ENCODE data around the gene PNKD.

Gene PNKD

GRCh38 chr2:218357236-218358177 lies 87.2 kb downstream of the PNKD start:
- TF ChIP-seq CTCF (IDR thresholded peaks at IDR 0.05; ENCODE audit: control insufficient read depth, insufficient read depth, low read depth, low read length, missing control alignments): no peak
- no peak overlapping the region for H3K4me3 ChIP-seq (ENCODE audit: control insufficient read depth, low read depth, low read length)
- no peak for DNase-seq (ENCODE audit: low read depth)

DNA sequence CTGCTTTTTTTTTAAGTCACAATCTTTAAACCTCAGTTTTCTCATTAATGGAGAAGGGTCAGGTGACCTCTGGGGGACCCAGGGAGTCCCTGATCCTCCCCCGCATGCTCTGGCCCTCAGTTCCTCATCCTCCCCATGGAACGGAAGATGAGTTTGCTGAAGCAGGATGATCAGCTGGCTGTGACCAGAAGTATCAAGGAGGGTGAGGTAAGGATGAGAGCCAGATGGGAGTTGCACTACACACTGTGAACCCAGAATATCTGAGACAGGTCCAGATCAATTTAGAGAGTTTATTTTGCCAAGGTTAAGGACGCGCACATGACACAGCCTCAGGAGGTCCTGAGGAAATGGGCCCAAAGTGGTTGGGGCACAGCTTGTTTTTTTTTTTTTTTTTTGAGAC lies 90.1 kb downstream of the PNKD start:
- no peak for DNase-seq (ENCODE audit: low read depth)
- no peak for TF ChIP-seq CTCF (IDR thresholded peaks at IDR 0.05; ENCODE audit: control insufficient read depth, insufficient read depth, low read depth, low read length, missing control alignments)
- no peak overlapping the region for H3K4me3 ChIP-seq (ENCODE audit: control insufficient read depth, low read depth, low read length)

GRCh38 chr2:218362606-218363005 lies 92.3 kb downstream of the PNKD start:
- no peak for DNase-seq (ENCODE audit: low read depth)
- no peak for TF ChIP-seq CTCF (IDR thresholded peaks at IDR 0.05; ENCODE audit: control insufficient read depth, insufficient read depth, low read depth, low read length, missing control alignments)
- H3K4me3 ChIP-seq (ENCODE audit: control insufficient read depth, low read depth, low read length): no peak overlapping the region

GRCh38 chr2:218363736-218364135 lies 93.4 kb downstream of the PNKD start:
- DNase-seq (ENCODE audit: low read depth): no peak
- no peak overlapping the region for H3K4me3 ChIP-seq (ENCODE audit: control insufficient read depth, low read depth, low read length)
- no peak for TF ChIP-seq CTCF (IDR thresholded peaks at IDR 0.05; ENCODE audit: control insufficient read depth, insufficient read depth, low read depth, low read length, missing control alignments)

- TF ChIP-seq CTCF (IDR thresholded peaks at IDR 0.05; ENCODE audit: control insufficient read depth, insufficient read depth, low read depth, low read length, missing control alignments): no peak
- no peak overlapping the region for H3K4me3 ChIP-seq (ENCODE audit: control insufficient read depth, low read depth, low read length)
- no peak for DNase-seq (ENCODE audit: low read depth)
These were observed 93.9 kb downstream of the PNKD start for GRCh38 chr2:218364196-218364595.

GRCh38 chr2:218366621-218367414 lies 96.5 kb downstream of the PNKD start:
- TF ChIP-seq CTCF (IDR thresholded peaks at IDR 0.05; ENCODE audit: control insufficient read depth, insufficient read depth, low read depth, low read length, missing control alignments): no peak
- no peak for DNase-seq (ENCODE audit: low read depth)
- no peak overlapping the region for H3K4me3 ChIP-seq (ENCODE audit: control insufficient read depth, low read depth, low read length)
